GM20431 (cell line): ENCODE measurements around the gene ARHGAP40.

Experiments used
- in situ Hi-C: fragments of 300-500 bp; cut with MseI, MboI; formaldehyde crosslinking; loops from one replicate; pipeline ENCODE4 v1.15.0; 2020; ENCODE audit warnings: low sequenced_read_pairs; ENCODE audit not compliant: unreplicated experiment

The ARHGAP40 gene

GRCh38 chr20:38612751-38613515, 11.3 kb downstream of the ARHGAP40 start:
- in situ Hi-C loops = no loop called here

- in situ Hi-C loops = no loop called here
Observed at GRCh38 chr20:38615283-38615682, 13.7 kb downstream of the ARHGAP40 start.

DNA sequence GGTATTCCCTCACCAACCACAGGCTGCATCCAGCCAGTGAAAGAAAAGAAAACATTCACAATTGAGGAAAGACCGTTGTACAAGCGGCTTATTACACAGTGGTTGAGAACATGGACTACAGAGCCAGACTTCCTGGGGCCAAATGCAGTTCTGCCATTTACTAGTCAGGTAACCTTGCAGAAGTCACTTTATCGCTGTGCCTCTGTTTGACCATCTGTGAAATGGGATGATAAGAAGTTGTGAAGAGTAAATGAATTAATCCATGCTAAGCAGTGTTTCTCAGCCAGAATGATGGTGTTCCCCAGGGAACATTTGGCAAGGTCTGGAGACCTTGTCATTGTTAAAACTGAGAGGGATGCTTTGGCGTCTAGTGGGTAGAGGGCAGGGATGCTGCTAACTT, 14.8 kb downstream of the ARHGAP40 start:
- in situ Hi-C loops = no loop called here

GRCh38 chr20:38617011-38617829, 15.6 kb downstream of the ARHGAP40 start:
- in situ Hi-C loops = no loop called here

DNA sequence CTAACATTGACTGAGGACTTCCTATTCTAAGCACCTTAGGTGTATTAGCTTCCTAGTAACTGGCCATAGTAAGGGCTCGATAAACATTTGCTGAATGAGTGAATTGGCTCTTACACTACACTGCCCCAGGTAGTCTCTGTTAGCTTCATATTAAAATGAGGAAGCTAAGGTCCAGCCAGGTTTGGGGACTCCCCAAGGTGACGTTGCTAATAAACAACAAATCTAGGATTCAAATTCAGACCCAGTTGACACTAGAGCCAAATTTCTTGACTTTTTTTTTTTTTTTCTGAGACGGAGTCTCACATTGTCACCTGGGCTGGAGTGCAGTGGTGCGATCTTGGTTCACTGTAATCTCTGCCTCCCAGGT, 16.2 kb downstream of the ARHGAP40 start:
- in situ Hi-C loops = no loop called here

- in situ Hi-C loops = no loop called here
Observed at GRCh38 chr20:38620441-38620840, 18.8 kb downstream of the ARHGAP40 start.

GRCh38 chr20:38623061-38623460, 21.5 kb downstream of the ARHGAP40 start:
- in situ Hi-C loops = no loop called here

GRCh38 chr20:38624084-38624483, 22.5 kb downstream of the ARHGAP40 start:
- in situ Hi-C loops = no loop called here

DNA sequence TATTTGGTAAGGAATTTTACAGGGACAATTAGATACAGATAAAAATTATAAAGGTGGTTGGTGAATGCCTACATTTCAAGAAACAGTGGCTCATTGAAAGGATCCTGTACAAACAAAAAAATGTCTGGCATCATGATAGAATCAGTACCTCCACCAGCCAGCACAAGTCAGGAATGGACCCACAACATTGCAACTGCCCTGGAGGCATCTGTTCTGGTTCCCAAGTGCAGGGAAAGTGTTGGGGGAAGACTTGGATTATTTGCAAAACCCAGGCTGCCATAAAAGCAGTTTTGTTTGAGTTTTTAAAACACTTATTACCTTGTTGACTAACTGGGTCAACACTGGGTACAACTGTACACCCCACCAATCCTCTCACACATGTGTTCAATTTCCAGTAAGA, 24.3 kb downstream of the ARHGAP40 start:
- in situ Hi-C loops = no loop called here

GRCh38 chr20:38626921-38627659, 25.5 kb downstream of the ARHGAP40 start:
- in situ Hi-C loops = no loop called here

GRCh38 chr20:38628580-38629470, 27.2 kb downstream of the ARHGAP40 start:
- in situ Hi-C loops = no loop called here

DNA sequence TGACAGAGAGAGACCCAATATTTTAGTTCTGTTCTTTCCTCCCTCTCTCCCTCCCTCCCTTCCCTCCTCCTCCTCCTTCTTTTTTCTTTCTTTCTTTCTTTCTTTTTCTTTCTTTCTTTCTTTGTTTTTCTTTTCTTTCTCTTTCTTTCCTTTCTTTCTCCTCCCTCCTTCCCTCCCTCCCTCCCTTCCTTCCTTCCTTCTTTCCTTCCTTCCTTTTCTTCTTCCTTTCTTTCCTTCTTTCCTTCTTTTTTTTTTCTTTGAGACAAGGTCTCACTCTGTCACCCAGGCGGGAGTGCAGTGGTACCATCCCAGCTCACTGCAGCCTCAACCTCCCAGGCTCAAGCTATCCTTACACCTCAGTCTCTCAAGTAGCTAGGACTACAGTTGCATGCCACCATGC, 28.4 kb downstream of the ARHGAP40 start:
- in situ Hi-C loops = no loop called here

DNA sequence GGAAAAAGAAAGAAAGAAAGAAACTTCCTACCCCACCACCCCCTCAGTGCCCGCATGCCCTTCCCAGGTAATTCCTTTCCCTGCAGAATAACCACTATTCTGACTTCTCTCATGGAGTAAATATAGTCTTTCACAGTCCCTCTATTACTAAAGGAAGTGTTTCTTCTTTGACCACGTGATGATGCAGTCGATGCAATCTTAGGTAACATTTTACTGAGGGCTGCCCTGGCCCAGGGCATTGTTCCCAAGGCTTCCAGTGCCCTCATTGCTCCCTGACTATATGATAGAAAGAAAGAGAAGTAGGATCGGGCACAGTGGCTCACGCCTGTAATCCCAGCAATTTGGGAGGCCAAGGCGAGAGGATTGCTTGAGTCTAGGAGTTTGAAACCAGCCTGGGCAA, 29.1 kb downstream of the ARHGAP40 start:
- in situ Hi-C loops = no loop called here

GRCh38 chr20:38631155-38632022, 29.8 kb downstream of the ARHGAP40 start:
- in situ Hi-C loops = no loop called here

DNA sequence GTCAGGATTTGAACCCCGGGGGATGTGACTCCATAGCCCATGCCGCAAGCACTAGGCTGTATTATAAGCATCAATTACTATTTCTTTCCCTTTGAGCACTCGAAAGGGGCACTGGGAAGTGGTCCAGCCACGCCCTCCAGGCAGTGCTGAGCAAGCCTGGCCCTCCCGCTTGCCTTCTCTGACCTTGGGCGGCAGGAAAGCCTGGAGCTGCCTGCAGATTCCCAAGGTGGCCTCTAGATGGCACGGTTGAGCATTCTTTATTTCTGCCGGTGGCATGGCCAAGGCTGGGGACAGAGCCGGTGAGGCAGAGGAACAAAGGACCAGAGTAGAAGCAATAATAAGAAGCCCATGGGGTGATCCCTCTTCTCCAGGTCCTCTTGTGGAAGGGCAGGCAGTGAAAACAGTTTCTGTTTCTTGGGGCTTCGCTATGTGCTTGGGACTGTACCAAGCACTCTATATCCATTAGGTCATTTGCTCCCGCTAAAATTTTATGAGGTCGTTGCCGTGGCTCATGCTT, 32.0 kb downstream of the ARHGAP40 start:
- in situ Hi-C loops = no loop called here

- in situ Hi-C loops = no loop called here
Observed at GRCh38 chr20:38635721-38636288, 34.2 kb downstream of the ARHGAP40 start.

GRCh38 chr20:38640521-38640920, 38.9 kb downstream of the ARHGAP40 start:
- in situ Hi-C loops = loop anchor here (10.0 kb wide), 1 partner anchor 404 kb away; no protein-coding TSS in a partner anchor

DNA sequence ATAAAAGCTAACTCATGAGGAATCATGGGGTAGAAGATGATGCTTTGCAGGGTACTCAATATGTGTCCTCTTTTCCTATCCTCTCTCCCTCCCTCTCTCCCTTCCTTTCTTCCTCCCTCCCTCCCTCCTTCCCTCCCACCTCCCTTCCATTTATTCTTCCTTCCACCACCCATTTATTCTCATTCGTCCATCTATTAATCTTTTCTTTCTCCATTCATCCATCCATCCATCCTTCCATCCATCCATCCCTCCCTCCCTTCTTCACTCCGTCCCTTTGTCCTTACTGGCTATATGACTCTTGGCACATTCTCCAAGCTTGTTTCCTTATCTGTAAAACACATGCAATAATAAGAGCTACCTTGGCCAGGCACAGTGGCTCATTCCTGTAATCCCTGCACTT, 40.9 kb downstream of the ARHGAP40 start:
- in situ Hi-C loops = loop anchor here (10.0 kb wide), 1 partner anchor 402 kb away; no protein-coding TSS in a partner anchor
